ENCODE results near the gene ACAT2. TPM values are rescaled to one million over a fixed set of nuclear protein-coding genes. Genes with fewer than 3 reads are reported as not detected.
"Not testable (repeated sequence)": the region's sequence is repeated elsewhere in the genome, so short reads cannot be mapped to it uniquely, and the experiment has no call there.

ACAT2 gene
- total RNA-seq, 4 donors from 2014 or later, result 5.6 to 19.6 (median 11.2) TPM

DNA sequence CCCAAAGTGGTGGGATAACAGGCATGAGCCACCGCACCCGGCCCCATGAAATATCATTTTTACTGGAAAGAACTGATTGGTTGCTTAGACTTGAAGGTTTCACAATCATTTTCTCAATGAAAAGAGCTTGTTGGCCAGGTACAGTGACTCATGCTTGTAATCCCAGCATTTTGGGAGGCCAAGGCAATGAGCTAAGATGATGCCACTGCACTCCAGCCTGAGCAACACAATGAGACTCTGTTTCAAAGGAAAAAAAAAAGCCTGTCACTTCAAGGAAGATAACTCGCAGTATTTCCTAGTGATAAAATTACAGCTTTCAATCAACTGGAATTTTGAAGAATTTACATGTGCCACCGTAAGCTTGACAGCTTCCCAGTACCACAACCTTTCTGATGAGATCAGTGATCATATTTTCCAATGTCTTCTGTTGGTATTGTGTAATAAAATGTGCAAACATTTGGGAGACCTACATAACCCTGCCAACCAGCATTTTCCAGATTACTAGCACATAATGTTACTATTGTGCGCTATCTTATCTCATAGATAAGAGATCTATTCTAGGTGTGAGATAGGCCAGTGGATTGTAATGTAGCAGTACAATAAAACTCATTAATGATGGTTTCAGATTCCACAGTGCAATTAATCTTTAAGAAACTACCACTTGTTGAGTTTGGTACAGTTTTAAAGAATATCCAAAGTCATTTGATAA, 45.5 kb downstream of the ACAT2 start:
- Histone ChIP-seq H3K36me3 (no peaks in the 10 kb centered on the region), H3K4me3 (no peak overlapping the region), H3K4me1 (no peaks in the 10 kb centered on the region), H3K27me3 (no peaks in the 10 kb centered on the region), H3K9me3 (no peaks in the 10 kb centered on the region), H3K27ac (no peak overlapping the region)
- intact Hi-C loops (cut with DNase I; ENCODE audit: low total_unique reads), result no loop called here
- TF ChIP-seq CTCF (IDR thresholded peaks at IDR 0.05) (no peak), POLR2A (IDR thresholded peaks at IDR 0.05) (no peak)
- DNase-seq, result no peak

- Histone ChIP-seq H3K4me1 (no peaks in the 10 kb centered on the region), H3K27ac (no peak overlapping the region), H3K4me3 (no peak overlapping the region), H3K27me3 (no peaks in the 10 kb centered on the region), H3K36me3 (no peaks in the 10 kb centered on the region), H3K9me3 (no peaks in the 10 kb centered on the region)
- no peak for DNase-seq
- intact Hi-C loops (cut with DNase I; ENCODE audit: low total_unique reads), result no loop called here
- TF ChIP-seq CTCF (IDR thresholded peaks at IDR 0.05) (no peak), POLR2A (IDR thresholded peaks at IDR 0.05) (no peak)
These were observed 46.8 kb downstream of the ACAT2 start for GRCh38 chr6:159808647-159809046.

GRCh38 chr6:159809149-159809548, 47.3 kb downstream of the ACAT2 start:
- TF ChIP-seq CTCF (IDR thresholded peaks at IDR 0.05), result no peak
- no peak for TF ChIP-seq POLR2A (IDR thresholded peaks at IDR 0.05)
- DNase-seq, result no peak
- Histone ChIP-seq H3K27ac (no peak overlapping the region), H3K27me3 (no peaks in the 10 kb centered on the region), H3K9me3 (no peaks in the 10 kb centered on the region), H3K36me3 (no peaks in the 10 kb centered on the region), H3K4me3 (no peak overlapping the region), H3K4me1 (no peaks in the 10 kb centered on the region)
- intact Hi-C loops (cut with DNase I; ENCODE audit: low total_unique reads), result no loop called here

GRCh38 chr6:159813781-159814180, 51.9 kb downstream of the ACAT2 start:
- no peak for DNase-seq
- no peak for TF ChIP-seq CTCF (IDR thresholded peaks at IDR 0.05)
- no peak for TF ChIP-seq POLR2A (IDR thresholded peaks at IDR 0.05)
- intact Hi-C loops (cut with DNase I; ENCODE audit: low total_unique reads), result no loop called here
- Histone ChIP-seq H3K4me1 (no peaks in the 10 kb centered on the region), H3K36me3 (no peaks in the 10 kb centered on the region), H3K4me3 (no peak overlapping the region), H3K27me3 (no peaks in the 10 kb centered on the region), H3K27ac (no peak overlapping the region), H3K9me3 (no peaks in the 10 kb centered on the region)

DNA sequence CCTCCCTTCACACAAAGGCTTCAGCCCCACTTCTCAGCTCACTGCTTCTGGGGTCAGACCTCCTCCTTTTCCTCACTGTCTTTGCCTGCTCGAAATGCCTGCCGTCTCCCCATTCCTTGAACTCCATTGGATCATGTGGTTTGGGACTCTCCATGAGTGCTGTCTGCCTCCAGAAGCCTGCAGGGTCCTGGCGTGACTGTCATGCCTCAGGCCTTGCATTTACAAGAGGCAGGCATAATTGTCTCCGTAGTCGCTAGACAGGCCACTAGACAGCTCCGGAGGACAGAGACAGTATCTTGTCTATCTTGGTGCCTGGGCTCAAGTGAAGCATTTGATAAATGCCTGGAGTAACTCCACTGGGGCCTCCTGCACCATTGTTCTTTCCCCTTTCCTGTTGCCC, 53.6 kb downstream of the ACAT2 start:
- intact Hi-C loops (cut with DNase I; ENCODE audit: low total_unique reads), result no loop called here
- Histone ChIP-seq H3K4me3 (no peak overlapping the region), H3K4me1 (no peaks in the 10 kb centered on the region), H3K9me3 (no peaks in the 10 kb centered on the region), H3K27me3 (no peaks in the 10 kb centered on the region), H3K36me3 (no peaks in the 10 kb centered on the region), H3K27ac (no peak overlapping the region)
- no peak for TF ChIP-seq CTCF (IDR thresholded peaks at IDR 0.05)
- no peak for TF ChIP-seq POLR2A (IDR thresholded peaks at IDR 0.05)
- no peak for DNase-seq

- H3K27me3 ChIP-seq; DNase-seq; H3K9me3 ChIP-seq; H3K4me1 ChIP-seq; H3K4me3 ChIP-seq; intact Hi-C loops (cut with DNase I; ENCODE audit: low total_unique reads); H3K36me3 ChIP-seq; H3K27ac ChIP-seq: not testable (repeated sequence)
These were observed 54.9 kb downstream of the ACAT2 start for GRCh38 chr6:159816775-159817174.
